ENCODE data around the gene CDH2.
"Not testable (repeated sequence)": the region's sequence is repeated elsewhere in the genome, so short reads cannot be mapped to it uniquely, and the experiment has no call there.

The CDH2 gene

GRCh38 chr18:27964811-27965210, 212.1 kb downstream of the CDH2 start:
- DNase-seq (no peak), ATAC-seq (no peak)
- Mint-ChIP-seq H3K27me3 (no peaks in the 10 kb centered on the region), H3K27ac (no peak overlapping the region), H3K9me3 (peaks cover 12% of the 10 kb centered on the region), H3K4me3 (no peak overlapping the region), H3K4me1 (no peaks in the 10 kb centered on the region), H3K36me3 (ENCODE audit: low read depth) (no peaks in the 10 kb centered on the region)

DNA sequence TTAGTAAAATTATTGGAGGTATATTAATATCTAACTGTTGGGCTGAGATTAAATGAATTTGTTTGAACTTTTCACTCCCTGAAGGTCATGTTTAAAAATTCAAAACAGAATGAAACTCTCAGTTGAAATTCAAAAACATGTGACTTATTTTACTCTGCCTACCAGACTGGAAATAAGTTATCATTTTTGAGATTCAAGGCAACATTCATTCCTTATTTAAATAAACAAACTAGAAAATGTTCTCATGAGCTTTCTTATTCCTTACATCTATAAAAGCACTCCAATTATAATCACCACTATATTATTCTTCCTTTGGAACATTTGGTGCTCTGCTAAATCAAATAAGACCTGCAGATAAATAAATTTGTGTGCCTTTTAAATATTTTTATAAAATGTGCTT, 217.8 kb downstream of the CDH2 start:
- Mint-ChIP-seq H3K36me3 (ENCODE audit: low read depth) (no peaks in the 10 kb centered on the region), H3K27me3 (no peaks in the 10 kb centered on the region), H3K27ac (no peak overlapping the region), H3K4me1 (no peaks in the 10 kb centered on the region), H3K4me3 (no peak overlapping the region), H3K9me3 (no peaks in the 10 kb centered on the region)
- DNase-seq, result no peak
- ATAC-seq, result no peak

DNA sequence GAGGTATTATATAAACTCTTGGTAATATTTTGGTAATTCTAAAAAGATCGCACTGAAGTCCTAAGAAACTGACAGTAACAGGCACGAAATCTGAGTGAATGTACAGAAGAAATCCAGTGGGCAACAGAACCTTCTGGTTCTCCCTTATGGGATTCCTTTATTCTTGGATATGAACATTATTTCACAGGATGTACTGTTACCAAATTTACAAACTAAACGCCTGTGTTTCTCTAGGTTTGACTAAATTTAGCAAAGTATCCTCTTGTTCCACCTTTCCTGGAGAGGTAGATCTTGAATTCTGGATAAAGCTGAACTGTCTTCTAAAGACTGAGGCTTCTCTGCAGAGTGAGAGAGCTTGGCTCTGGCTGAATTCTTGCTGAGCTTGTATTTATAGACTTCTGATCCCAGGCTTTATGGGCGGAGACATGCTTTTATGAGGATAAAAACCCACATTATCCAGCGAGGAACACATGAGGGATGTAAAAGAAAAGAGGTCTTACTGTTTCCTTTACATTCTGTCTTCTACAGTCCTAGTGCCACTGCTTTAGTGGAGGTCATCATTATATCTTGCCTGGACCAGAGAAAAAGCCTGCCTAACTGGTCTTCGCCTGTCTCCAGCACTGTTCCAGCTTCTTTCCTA, 220.8 kb downstream of the CDH2 start:
- no peaks in the 10 kb centered on the region for H3K27me3 Mint-ChIP-seq
- no peaks in the 10 kb centered on the region for H3K4me1 Mint-ChIP-seq
- no peak for ATAC-seq
- no peak overlapping the region for H3K4me3 Mint-ChIP-seq
- no peak for DNase-seq
- no peak overlapping the region for H3K27ac Mint-ChIP-seq
- H3K9me3 Mint-ChIP-seq, result peaks cover 3% of the 10 kb centered on the region
- no peaks in the 10 kb centered on the region for H3K36me3 Mint-ChIP-seq (ENCODE audit: low read depth)

DNA sequence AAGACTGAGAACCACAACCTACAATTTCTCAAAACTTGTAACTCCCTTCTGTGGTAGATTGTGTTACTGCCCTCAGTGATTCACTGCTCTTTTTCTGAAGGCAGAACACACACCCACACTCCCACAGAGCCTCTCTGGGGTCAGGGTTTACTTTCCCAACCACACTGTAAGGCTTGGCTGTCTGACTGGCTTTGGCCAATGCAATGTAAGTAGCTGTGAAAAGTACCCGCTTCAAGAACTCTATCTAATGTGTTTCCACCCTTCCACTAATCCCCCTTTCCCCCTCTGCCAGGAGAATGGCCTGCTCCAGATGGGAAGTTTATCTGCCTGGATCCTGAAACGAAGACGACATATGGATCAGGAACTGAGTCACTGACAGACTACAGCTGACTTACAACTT, 222.7 kb downstream of the CDH2 start:
- ATAC-seq (no peak), DNase-seq (no peak)
- Mint-ChIP-seq H3K4me1 (no peaks in the 10 kb centered on the region), H3K36me3 (ENCODE audit: low read depth) (no peaks in the 10 kb centered on the region), H3K27ac (no peak overlapping the region), H3K9me3 (peaks cover 3% of the 10 kb centered on the region), H3K27me3 (no peaks in the 10 kb centered on the region), H3K4me3 (no peak overlapping the region)

GRCh38 chr18:27952741-27953140, 224.2 kb downstream of the CDH2 start:
- Mint-ChIP-seq H3K36me3 (ENCODE audit: low read depth) (no peaks in the 10 kb centered on the region), H3K9me3 (peaks cover 3% of the 10 kb centered on the region), H3K27me3 (no peaks in the 10 kb centered on the region), H3K4me1 (no peaks in the 10 kb centered on the region), H3K27ac (no peak overlapping the region), H3K4me3 (no peak overlapping the region)
- DNase-seq (no peak), ATAC-seq (no peak)

GRCh38 chr18:27950648-27951228, 226.2 kb downstream of the CDH2 start:
- ATAC-seq, result no peak
- Mint-ChIP-seq H3K27ac (no peak overlapping the region), H3K36me3 (ENCODE audit: low read depth) (no peaks in the 10 kb centered on the region), H3K4me3 (no peak overlapping the region), H3K27me3 (no peaks in the 10 kb centered on the region), H3K9me3 (peaks cover 3% of the 10 kb centered on the region), H3K4me1 (no peaks in the 10 kb centered on the region)
- no peak for DNase-seq

- Mint-ChIP-seq H3K27me3 (no peaks in the 10 kb centered on the region), H3K4me3 (no peak overlapping the region), H3K27ac (no peak overlapping the region), H3K36me3 (ENCODE audit: low read depth) (no peaks in the 10 kb centered on the region), H3K4me1 (no peaks in the 10 kb centered on the region), H3K9me3 (peaks cover 9% of the 10 kb centered on the region)
- no peak for ATAC-seq
- no peak for DNase-seq
These were observed 227.9 kb downstream of the CDH2 start for GRCh38 chr18:27948986-27949385.

DNA sequence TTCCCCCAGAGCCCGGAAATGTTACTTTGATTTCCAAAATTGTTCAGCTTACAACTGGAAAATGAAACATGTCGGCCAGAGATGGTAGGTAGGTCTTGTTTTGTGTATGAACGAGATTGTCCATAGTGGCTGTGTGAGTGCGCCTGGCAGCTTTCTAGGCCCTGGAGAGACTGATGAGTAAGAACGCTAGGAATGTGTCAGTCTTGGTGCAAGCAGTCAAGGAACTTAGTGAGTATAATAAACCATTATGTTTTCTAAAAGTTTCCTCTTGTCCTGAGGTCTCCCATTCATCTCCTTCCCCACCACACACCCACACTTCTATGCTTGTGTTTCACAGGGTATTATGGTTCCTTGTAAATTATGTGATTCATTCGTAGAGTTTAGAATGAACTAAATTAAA, 234.2 kb downstream of the CDH2 start:
- ATAC-seq (no peak), DNase-seq (no peak)
- Mint-ChIP-seq H3K36me3 (ENCODE audit: low read depth) (no peaks in the 10 kb centered on the region), H3K4me1 (no peaks in the 10 kb centered on the region), H3K4me3 (no peak overlapping the region), H3K27me3 (no peaks in the 10 kb centered on the region), H3K9me3 (peaks cover 8% of the 10 kb centered on the region), H3K27ac (no peak overlapping the region)

DNA sequence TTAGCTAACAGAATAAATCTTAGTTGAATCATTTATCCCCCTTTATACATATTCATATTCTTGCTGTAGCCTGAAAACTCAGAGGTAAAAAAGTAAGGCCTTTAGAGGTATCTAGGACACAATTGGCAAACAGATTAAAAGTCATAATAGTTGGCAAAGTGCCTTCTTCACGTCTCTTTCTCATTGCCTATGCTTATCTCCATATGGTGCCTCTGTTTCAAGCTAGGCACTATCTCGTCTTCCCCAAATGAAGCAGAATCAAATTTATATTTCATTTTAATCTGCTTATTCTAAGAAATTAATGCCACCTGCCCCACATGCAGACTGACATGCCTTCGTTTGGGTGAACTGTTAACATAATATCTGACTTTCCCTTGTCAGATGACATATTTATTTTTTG, 245.4 kb downstream of the CDH2 start:
- H3K27ac Mint-ChIP-seq, result no peak overlapping the region
- no peaks in the 10 kb centered on the region for H3K4me1 Mint-ChIP-seq
- peaks cover 17% of the 10 kb centered on the region for H3K9me3 Mint-ChIP-seq
- H3K4me3 Mint-ChIP-seq, result no peak overlapping the region
- DNase-seq, result no peak
- H3K36me3 Mint-ChIP-seq (ENCODE audit: low read depth), result no peaks in the 10 kb centered on the region
- no peaks in the 10 kb centered on the region for H3K27me3 Mint-ChIP-seq
- ATAC-seq, result no peak

GRCh38 chr18:27922780-27923179, 254.2 kb downstream of the CDH2 start:
- Mint-ChIP-seq H3K36me3 (ENCODE audit: low read depth) (no peaks in the 10 kb centered on the region), H3K9me3 (peaks cover 9% of the 10 kb centered on the region), H3K4me1 (no peaks in the 10 kb centered on the region), H3K4me3 (no peak overlapping the region), H3K27me3 (no peaks in the 10 kb centered on the region), H3K27ac (no peak overlapping the region)
- no peak for DNase-seq
- no peak for ATAC-seq

- Mint-ChIP-seq H3K4me1 (no peaks in the 10 kb centered on the region), H3K4me3 (no peak overlapping the region), H3K36me3 (ENCODE audit: low read depth) (no peaks in the 10 kb centered on the region), H3K27ac (no peak overlapping the region), H3K27me3 (no peaks in the 10 kb centered on the region), H3K9me3 (peaks cover 9% of the 10 kb centered on the region)
- ATAC-seq, result no peak
- no peak for DNase-seq
These were observed 254.8 kb downstream of the CDH2 start for GRCh38 chr18:27921904-27922751.

- DNase-seq (no peak), ATAC-seq (no peak)
- no peak overlapping the region for H3K27ac Mint-ChIP-seq
- no peak overlapping the region for H3K4me3 Mint-ChIP-seq
- H3K27me3 Mint-ChIP-seq, result no peaks in the 10 kb centered on the region
- H3K36me3 Mint-ChIP-seq (ENCODE audit: low read depth), result no peaks in the 10 kb centered on the region
- H3K4me1 Mint-ChIP-seq, result no peaks in the 10 kb centered on the region
- H3K9me3 Mint-ChIP-seq, result peaks cover 11% of the 10 kb centered on the region
These were observed 255.5 kb downstream of the CDH2 start for GRCh38 chr18:27921392-27921791.

DNA sequence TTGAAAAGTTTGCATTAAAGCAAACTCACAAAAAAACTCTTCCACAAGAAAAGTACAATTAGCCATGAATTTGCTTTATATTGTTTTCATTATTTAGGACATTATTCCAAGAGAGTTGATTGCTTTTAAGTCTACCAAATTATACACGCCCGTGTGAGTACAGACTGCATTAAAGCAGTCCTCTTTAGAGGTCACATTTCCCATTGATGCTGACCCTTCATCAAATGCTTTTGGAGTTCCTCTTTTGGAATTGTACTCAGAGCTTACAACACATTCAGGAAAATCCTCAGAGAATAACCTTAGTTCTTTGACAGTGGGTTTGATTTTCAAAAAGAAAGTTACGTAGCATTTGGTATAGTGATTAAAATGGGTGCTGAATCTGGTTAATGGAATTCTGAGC, 256.1 kb downstream of the CDH2 start:
- H3K27ac Mint-ChIP-seq, result no peak overlapping the region
- ATAC-seq (no peak), DNase-seq (no peak)
- no peaks in the 10 kb centered on the region for H3K4me1 Mint-ChIP-seq
- no peak overlapping the region for H3K4me3 Mint-ChIP-seq
- no peaks in the 10 kb centered on the region for H3K27me3 Mint-ChIP-seq
- H3K36me3 Mint-ChIP-seq (ENCODE audit: low read depth), result no peaks in the 10 kb centered on the region
- H3K9me3 Mint-ChIP-seq, result peaks cover 11% of the 10 kb centered on the region

DNA sequence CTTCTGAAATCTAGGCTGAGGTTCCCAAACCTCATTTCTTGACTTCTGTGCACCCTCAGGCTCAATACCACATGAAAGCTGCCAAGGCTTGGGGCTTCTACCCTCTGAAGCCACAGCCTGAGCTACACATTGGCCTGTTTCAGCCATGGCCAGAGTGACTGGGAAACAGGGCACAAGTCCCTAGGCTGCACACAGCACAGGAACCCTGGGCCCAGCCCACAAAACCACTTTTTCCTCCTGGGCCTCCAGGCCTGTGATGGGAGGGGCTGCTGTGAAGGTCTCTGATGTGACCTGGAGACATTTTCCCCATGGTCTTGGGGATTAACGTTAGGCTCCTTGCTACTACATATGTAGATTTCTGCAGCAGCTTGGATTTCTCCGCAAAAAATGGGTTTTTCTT, 270.7 kb downstream of the CDH2 start:
- not testable (repeated sequence) for DNase-seq; H3K36me3 Mint-ChIP-seq (ENCODE audit: low read depth); ATAC-seq; H3K27me3 Mint-ChIP-seq; H3K27ac Mint-ChIP-seq; H3K4me1 Mint-ChIP-seq; H3K4me3 Mint-ChIP-seq
- H3K9me3 Mint-ChIP-seq, result peaks cover 32% of the 10 kb centered on the region

GRCh38 chr18:27903906-27904305, 273.0 kb downstream of the CDH2 start:
- Mint-ChIP-seq H3K4me3 (no peak overlapping the region), H3K4me1 (no peaks in the 10 kb centered on the region), H3K27me3 (no peaks in the 10 kb centered on the region), H3K27ac (no peak overlapping the region), H3K9me3 (peaks cover 28% of the 10 kb centered on the region), H3K36me3 (ENCODE audit: low read depth) (no peaks in the 10 kb centered on the region)
- ATAC-seq (no peak), DNase-seq (no peak)

All from activated naive CD8-positive, alpha-beta T cell treated with anti-CD3 and anti-CD28 coated beads, Interleukin-2, amount 50 U/mL, for 24 hours (primary cell).